ENCODE results near the gene TBCD. TPM values are rescaled to one million over a fixed set of nuclear protein-coding genes. Genes with fewer than 3 reads are reported as not detected.

Gene TBCD
- total RNA-seq, 4 donors from 2014 or later = 30.5 to 94.3 (median 51.8) TPM

DNA sequence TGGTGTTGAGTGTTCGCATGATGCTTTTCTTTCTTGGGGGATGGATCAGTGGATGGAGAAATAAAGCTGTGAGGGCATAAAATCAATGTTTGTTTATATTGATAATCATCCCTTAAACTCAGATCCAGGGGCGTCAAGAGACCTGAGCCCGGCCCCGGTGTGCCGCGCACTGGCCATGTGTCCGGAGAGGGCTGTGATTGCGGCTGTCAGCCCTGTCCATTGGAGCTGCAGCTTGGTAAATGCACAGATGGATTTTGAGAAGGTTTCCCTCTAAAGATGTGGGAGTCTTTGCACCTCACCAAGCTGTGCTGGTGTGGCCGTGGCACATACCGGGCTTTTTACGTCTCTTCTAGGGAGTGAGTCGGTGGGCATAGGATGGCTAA, 109.5 kb downstream of the TBCD start:
- no peak for ATAC-seq (ENCODE audit: low FRiP score)
- TF ChIP-seq, protein P1, sequence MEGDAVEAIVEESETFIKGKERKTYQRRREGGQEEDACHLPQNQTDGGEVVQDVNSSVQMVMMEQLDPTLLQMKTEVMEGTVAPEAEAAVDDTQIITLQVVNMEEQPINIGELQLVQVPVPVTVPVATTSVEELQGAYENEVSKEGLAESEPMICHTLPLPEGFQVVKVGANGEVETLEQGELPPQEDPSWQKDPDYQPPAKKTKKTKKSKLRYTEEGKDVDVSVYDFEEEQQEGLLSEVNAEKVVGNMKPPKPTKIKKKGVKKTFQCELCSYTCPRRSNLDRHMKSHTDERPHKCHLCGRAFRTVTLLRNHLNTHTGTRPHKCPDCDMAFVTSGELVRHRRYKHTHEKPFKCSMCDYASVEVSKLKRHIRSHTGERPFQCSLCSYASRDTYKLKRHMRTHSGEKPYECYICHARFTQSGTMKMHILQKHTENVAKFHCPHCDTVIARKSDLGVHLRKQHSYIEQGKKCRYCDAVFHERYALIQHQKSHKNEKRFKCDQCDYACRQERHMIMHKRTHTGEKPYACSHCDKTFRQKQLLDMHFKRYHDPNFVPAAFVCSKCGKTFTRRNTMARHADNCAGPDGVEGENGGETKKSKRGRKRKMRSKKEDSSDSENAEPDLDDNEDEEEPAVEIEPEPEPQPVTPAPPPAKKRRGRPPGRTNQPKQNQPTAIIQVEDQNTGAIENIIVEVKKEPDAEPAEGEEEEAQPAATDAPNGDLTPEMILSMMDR (IDR thresholded peaks at IDR 0.05) = no peak
- no peak for DNase-seq (ENCODE audit: low spot score)

DNA sequence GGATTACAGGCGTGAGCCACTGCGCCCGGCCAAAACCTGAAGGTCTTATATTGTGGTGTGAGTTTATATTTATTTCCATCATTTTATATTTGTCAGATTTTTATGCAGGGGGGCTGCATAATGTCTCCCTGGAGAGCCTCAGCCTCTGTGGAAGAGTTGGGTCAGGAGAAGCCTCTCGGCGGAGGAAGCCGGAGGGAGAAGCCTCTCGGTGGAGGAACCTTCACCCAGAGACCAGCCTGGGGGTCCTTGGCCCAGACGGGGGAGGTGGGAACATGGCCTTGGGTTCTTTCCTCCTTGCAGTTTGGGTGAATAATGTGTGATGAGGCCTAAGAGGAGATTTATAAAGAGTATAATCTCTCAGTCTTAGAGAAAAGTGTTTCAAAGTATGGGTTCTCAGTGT, 110.3 kb downstream of the TBCD start:
- ATAC-seq (ENCODE audit: low FRiP score) = no peak
- no peak for DNase-seq (ENCODE audit: low spot score)
- TF ChIP-seq, protein P1 (IDR thresholded peaks at IDR 0.05) = no peak

- DNase-seq (ENCODE audit: low spot score) (no peak), ATAC-seq (ENCODE audit: low FRiP score) (no peak)
- TF ChIP-seq, protein P1 (IDR thresholded peaks at IDR 0.05) = no peak
Observed at GRCh38 chr17:82862737-82863382, 111.0 kb downstream of the TBCD start.

- DNase-seq (ENCODE audit: low spot score) (no peak), ATAC-seq (ENCODE audit: low FRiP score) (no peak)
- TF ChIP-seq, protein P1 (IDR thresholded peaks at IDR 0.05) = no peak
Observed at GRCh38 chr17:82863383-82863940, 111.6 kb downstream of the TBCD start.

DNA sequence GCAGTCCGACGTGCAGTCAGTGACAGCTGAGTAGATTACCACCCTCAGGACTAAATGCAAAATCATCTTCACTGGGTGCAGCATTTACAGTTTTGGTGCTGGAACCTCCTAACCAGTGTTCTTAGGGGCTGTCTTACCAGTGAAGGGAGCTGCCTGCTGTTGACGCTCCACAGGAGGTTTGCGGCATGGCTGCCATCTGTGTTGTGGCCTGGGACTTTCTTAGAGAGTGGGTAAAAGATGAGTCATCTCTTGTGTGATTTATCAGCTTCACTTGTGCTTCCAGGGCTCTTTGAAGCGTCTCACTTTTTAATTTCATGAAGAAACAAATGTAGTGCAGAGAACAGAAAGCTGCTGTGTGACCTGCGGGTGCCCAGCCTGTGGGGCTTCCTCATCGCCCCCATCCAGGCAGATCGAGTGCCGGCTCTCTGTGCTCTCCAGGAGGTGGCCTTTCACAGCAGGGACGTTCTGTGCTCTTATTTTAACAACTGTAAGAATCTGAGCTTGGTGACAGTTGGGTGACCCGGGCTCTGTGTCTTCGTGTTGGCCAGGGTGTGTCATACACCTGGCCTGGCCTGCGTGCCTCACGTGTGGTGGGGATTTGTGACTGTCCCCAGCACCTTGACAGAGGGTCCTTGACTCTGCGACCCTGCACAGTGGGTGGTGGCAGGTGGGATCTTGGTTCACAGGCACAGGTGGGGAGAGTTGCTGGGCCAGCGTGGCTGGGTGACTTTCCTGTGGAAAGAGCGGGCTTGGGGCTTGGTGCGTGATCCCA, 112.3 kb downstream of the TBCD start:
- DNase-seq (ENCODE audit: low spot score) (no peak), ATAC-seq (ENCODE audit: low FRiP score) (no peak)
- TF ChIP-seq, protein P1 (IDR thresholded peaks at IDR 0.05) = no peak

DNA sequence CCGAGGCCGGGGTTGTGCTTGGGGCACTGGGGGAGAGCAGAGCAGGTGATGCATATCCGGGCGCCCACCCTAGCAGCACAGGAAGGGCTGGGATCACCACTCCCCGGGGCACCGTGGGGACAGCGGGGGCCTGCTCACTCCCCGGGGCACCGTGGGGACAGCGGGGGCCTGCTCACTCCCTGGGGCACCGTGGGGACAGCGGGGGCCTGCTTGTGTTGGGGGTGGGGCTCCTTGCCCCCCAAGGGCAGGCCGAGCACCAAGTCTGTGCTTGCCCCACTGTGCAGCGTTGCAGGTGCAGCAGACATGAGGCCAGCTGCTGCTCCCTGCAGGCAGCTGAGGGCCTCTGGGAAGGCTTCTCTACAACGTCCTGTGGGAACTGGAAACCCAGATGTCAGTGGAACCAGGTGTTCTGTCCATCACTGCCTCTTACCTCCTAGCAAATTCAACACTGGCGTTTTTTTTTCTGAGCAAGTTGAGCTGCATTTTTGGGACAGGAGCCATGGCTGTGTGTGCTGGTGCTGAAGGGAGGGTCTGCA, 112.9 kb downstream of the TBCD start:
- TF ChIP-seq, protein P1 (IDR thresholded peaks at IDR 0.05) = no peak
- ATAC-seq (ENCODE audit: low FRiP score) (no peak), DNase-seq (ENCODE audit: low spot score) (no peak)

Measured in omental fat pad (tissue), 4 donors.